ENCODE measurements around the gene DHX38. TPM values are rescaled to one million over a fixed set of nuclear protein-coding genes. Genes with fewer than 3 reads are reported as not detected.

Gene DHX38
- total RNA-seq, 1 experiment from 2014 or later = 71.0 TPM

GRCh38 chr16:72110662-72111615 lies 17.3 kb downstream of the DHX38 start:
- Histone ChIP-seq H3K4me3 (replicated peaks in 1 of 2; ENCODE audit: low read depth in 1 of 2, low read length in 2 of 2) (no peak overlapping the region), H2AFZ (ENCODE audit: low read depth, low read length, poor library complexity, severe bottlenecking) (no peak overlapping the region), H3K9me3 (ENCODE audit: control insufficient read depth in 1 of 2, insufficient read depth in 1 of 2, low read depth in 1 of 2, low read length in 2 of 2) (no peaks in the 10 kb centered on the region), H3K36me3 (ENCODE audit: control insufficient read depth in 1 of 2, insufficient read depth in 2 of 2, low read length in 2 of 2) (peaks cover 22 to 30% of the 10 kb centered on the region in 2 experiments), H3K27ac (ENCODE audit: low read depth, low read length) (no peak overlapping the region), H3K79me2 (ENCODE audit: insufficient read depth, low read length) (no peaks in the 10 kb centered on the region), H3K27me3 (ENCODE audit: insufficient read depth, low read length) (no peaks in the 10 kb centered on the region), H3K4me1 (ENCODE audit: control insufficient read depth in 1 of 2, insufficient read depth in 2 of 2, low read length in 2 of 2) (no peaks in the 10 kb centered on the region), H3K9me2 (ENCODE audit: insufficient read depth) (no peaks in the 10 kb centered on the region), H3K9ac (ENCODE audit: low read length) (no peak overlapping the region), H3K4me2 (ENCODE audit: low read length) (no peak overlapping the region), H4K20me1 (ENCODE audit: insufficient read depth) (no peaks in the 10 kb centered on the region)
- ChIA-PET CTCF (no interaction called here), RAD21 (ENCODE audit: low non-redundant PET in 1 of 2, low total read pairs in 2 of 2, uncharacterized antibody in 2 of 2, unreplicated experiment in 2 of 2) (no interaction called here), POLR2A (no interaction called here)
- TF ChIP-seq ZNF274 (IDR thresholded peaks at IDR 0.05; ENCODE audit: low read depth, low read length) (no peak), ZFX (IDR thresholded peaks at IDR 0.05) (no peak)
- no peak for DNase-seq (ENCODE audit: low read depth, low spot score)
- no peak for ATAC-seq
- intact Hi-C loops (cut with micrococcal nuclease) = no loop called here
- no TSS peak for BruUV-seq (replicated peaks)

GRCh38 chr16:72111657-72112451 lies 18.2 kb downstream of the DHX38 start:
- Histone ChIP-seq H3K4me1 (ENCODE audit: control insufficient read depth in 1 of 2, insufficient read depth in 2 of 2, low read length in 2 of 2) (no peaks in the 10 kb centered on the region), H3K9ac (ENCODE audit: low read length) (no peak overlapping the region), H3K9me3 (ENCODE audit: control insufficient read depth in 1 of 2, insufficient read depth in 1 of 2, low read depth in 1 of 2, low read length in 2 of 2) (no peaks in the 10 kb centered on the region), H3K9me2 (ENCODE audit: insufficient read depth) (no peaks in the 10 kb centered on the region), H3K4me2 (ENCODE audit: low read length) (no peak overlapping the region), H3K36me3 (ENCODE audit: control insufficient read depth in 1 of 2, insufficient read depth in 2 of 2, low read length in 2 of 2) (peaks cover 21 to 28% of the 10 kb centered on the region in 2 experiments; a peak in 3 of 4 replicates), H4K20me1 (ENCODE audit: insufficient read depth) (no peaks in the 10 kb centered on the region), H3K27me3 (ENCODE audit: insufficient read depth, low read length) (no peaks in the 10 kb centered on the region), H3K4me3 (replicated peaks in 1 of 2; ENCODE audit: low read depth in 1 of 2, low read length in 2 of 2) (no peak overlapping the region), H2AFZ (ENCODE audit: low read depth, low read length, poor library complexity, severe bottlenecking) (no peak overlapping the region), H3K79me2 (ENCODE audit: insufficient read depth, low read length) (no peaks in the 10 kb centered on the region), H3K27ac (ENCODE audit: low read depth, low read length) (no peak overlapping the region)
- ChIA-PET CTCF (no interaction called here), RAD21 (ENCODE audit: low non-redundant PET in 1 of 2, low total read pairs in 2 of 2, uncharacterized antibody in 2 of 2, unreplicated experiment in 2 of 2) (no interaction called here), POLR2A (no interaction called here)
- no peak for TF ChIP-seq CBX3 (IDR thresholded peaks at IDR 0.05; ENCODE audit: low read depth)
- TF ChIP-seq JUND (IDR thresholded peaks at IDR 0.05) = no peak
- TF ChIP-seq YY1 (IDR thresholded peaks at IDR 0.05; ENCODE audit: extremely low read depth, insufficient replicate concordance, low read depth, low read length) = no peak
- TF ChIP-seq EGR1 (IDR thresholded peaks at IDR 0.05; ENCODE audit: low read depth) = no peak
- TF ChIP-seq POLR2A (IDR thresholded peaks at IDR 0.05; ENCODE audit: borderline replicate concordance, extremely low read depth, insufficient read depth, insufficient read length) = no peak
- TF ChIP-seq RAD21 (IDR thresholded peaks at IDR 0.05; ENCODE audit: low read depth) = no peak
- no peak for TF ChIP-seq SIN3A (IDR thresholded peaks at IDR 0.05; ENCODE audit: low read depth)
- no peak for TF ChIP-seq REST (IDR thresholded peaks at IDR 0.05; ENCODE audit: low read depth)
- TF ChIP-seq TCF7L2 (IDR thresholded peaks at IDR 0.05; ENCODE audit: borderline replicate concordance, extremely low read depth, insufficient read depth, insufficient read length) = no peak
- DNase-seq (ENCODE audit: low read depth, low spot score) (no peak), ATAC-seq (no peak)
- intact Hi-C loops (cut with micrococcal nuclease) = no loop called here
- BruUV-seq (replicated peaks) = no TSS peak

All from HCT116 (cell line).